Thyroid gland (tissue), 4 donors: ENCODE measurements around the gene TAB3. TPM values are rescaled to one million over a fixed set of nuclear protein-coding genes. Genes with fewer than 3 reads are reported as not detected.

Experiments used
- DNase-seq, 2 donors: peaks; one replicate each; pipeline ENCODE4 v3.0.0-alpha.2; 2019
- H3K27ac ChIP-seq, 3 donors: fragments of 200-600 bp; sonication (generic); 1 replicate in 2 of 3; 2 replicates in 1 of 3; pipeline ENCODE4 v1.5.1; 2016 to 2019; ENCODE audit warnings: mild to moderate bottlenecking in 1 of 3, moderate library complexity in 1 of 3
- H3K27me3 ChIP-seq: fragments of 200-600 bp; sonication (generic); one replicate; pipeline ENCODE4 v1.5.1; 2019
- H3K36me3 ChIP-seq, 2 donors: fragments of 200-600 bp; sonication (generic); one replicate each; pipeline ENCODE4 v1.5.1; 2016 to 2019
- H3K4me1 ChIP-seq, 2 donors: fragments of 200-600 bp; sonication (generic); one replicate each; pipeline ENCODE4 v1.5.1; 2017 to 2019
- H3K4me3 ChIP-seq, 3 donors: fragments of 200-600 bp; sonication (generic); replicated peaks in 1 of 3; 1 replicate in 2 of 3; 2 replicates in 1 of 3; pipeline ENCODE4 v1.5.1; 2016; ENCODE audit warnings: mild to moderate bottlenecking in 1 of 3
- H3K9me3 ChIP-seq: fragments of 200-600 bp; sonication (generic); one replicate; pipeline ENCODE4 v1.5.1; 2017
- CTCF ChIP-seq, 6 experiments: fragments of 200-600 bp in 3 of 6; fragments of 450-650 bp in 3 of 6; sonication (generic) in 3 of 6; IDR thresholded peaks; one replicate each; pipeline ENCODE4 v1.5.1; 2016 to 2019; ENCODE audit warnings: antibody characterized with exemption in 6 of 6, mild to moderate bottlenecking in 2 of 6, inconsistent platforms in 1 of 6, moderate library complexity in 1 of 6
- POLR2A ChIP-seq, 2 donors: fragments of 450-650 bp; IDR thresholded peaks; one replicate each; pipeline ENCODE4 v1.6.1; 2017; ENCODE audit warnings: antibody characterized with exemption in 2 of 2, mild to moderate bottlenecking in 2 of 2, moderate library complexity in 1 of 2
- WGBS, 2 donors: methylation state at CpG; one replicate each; pipeline ENCODE4 v1.1.5; 2017; 5-methylcytosine and 5-hydroxymethylcytosine counted together
- intact Hi-C: fragments of 100-400 bp; cut with DNase I; formaldehyde crosslinking; loops from one replicate; pipeline ENCODE4 v1.15.1; 2023
- total RNA-seq, 4 donors: library from RNA; depleted of rRNA; stranded (reverse); fragments of >200 nt; gene quantifications; one replicate each; pipeline ENCODE4 v1.2.3, GENCODE V29; 2016

Gene TAB3
- total RNA-seq, 4 donors from 2014 or later = 38.8 to 59.9 (median 46.6) TPM

DNA sequence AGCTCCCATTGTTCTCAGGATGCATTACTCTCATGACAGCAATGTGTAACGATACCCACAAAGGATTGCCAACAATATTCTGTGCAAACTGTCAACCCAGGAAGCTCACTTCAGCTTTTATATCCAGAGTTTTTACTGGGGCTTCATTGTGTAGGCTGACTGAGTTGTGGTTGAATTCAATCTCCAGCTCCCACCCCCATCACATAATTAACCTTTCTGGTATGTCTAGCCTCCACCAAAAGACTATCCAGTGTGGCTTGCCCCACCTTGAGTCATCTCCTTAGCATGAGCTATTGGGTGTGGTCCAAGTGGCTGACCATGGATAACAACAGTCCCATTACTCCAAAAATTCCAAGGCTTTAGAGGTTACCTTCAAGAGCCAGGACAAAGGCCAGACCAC is 17.7 kb upstream of the TAB3 start:
- intact Hi-C loops = no loop called here
- H3K27ac ChIP-seq = no peak overlapping the region
- 89 to 94% methylated on average over 1 of the region's 1 CpG for WGBS, 2 donors

DNA sequence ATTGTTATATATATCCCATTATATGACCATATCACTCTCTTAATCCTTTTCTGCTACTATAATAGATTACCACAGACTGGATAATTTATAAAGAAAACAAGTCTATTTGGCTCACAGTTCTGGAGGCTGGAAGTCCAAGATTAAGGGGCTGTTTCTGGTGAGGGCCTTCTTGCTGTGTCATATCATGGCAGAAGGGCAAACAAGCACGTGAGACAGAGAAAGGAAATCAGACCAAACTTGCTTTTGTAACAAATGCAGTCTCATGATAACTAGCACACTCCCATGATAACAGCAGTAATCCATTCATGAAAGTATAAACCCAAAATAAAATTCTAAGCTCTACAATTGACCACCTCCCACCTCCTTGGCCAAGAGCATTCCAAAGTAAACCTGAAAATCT is 16.3 kb upstream of the TAB3 start:
- no peak overlapping the region for H3K27ac ChIP-seq
- 67% methylated on average over 1 of the region's 1 CpG for WGBS, 2 donors
- TF ChIP-seq POLR2A (IDR thresholded peaks at IDR 0.05) (no peak), CTCF (IDR thresholded peaks at IDR 0.05) (no peak)

More for the DNA sequence above, 17.7 kb upstream of the TAB3 start:
- H3K4me1 ChIP-seq = no peaks in the 10 kb centered on the region
- no peaks in the 10 kb centered on the region for H3K27me3 ChIP-seq
- no peak overlapping the region for H3K4me3 ChIP-seq
- TF ChIP-seq POLR2A (IDR thresholded peaks at IDR 0.05) = no peak
- no peak for TF ChIP-seq CTCF (IDR thresholded peaks at IDR 0.05)
- DNase-seq = no peak
- no peaks in the 10 kb centered on the region for H3K36me3 ChIP-seq
- no peaks in the 10 kb centered on the region for H3K9me3 ChIP-seq

DNA sequence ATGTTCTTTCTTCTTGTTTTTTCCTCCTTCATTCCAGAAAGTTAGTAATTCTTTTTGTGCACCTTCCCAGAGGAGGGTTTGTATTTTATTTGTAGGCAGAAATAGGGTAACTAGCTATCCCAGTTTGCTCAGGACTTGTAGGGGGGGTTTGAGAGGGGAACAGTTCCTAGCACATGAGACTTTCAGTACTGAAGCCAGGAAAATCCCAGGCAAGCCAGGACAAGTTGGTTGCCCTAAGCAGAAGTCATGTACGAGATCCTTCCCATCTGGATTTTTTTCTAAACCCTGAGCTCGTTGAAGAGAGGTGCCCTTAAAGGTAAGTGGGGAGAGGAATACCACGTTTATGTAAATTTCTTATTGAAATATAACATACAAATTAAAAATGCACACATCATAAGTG is 15.6 kb upstream of the TAB3 start:
- H3K27me3 ChIP-seq = no peaks in the 10 kb centered on the region
- TF ChIP-seq CTCF (IDR thresholded peaks at IDR 0.05) (no peak), POLR2A (IDR thresholded peaks at IDR 0.05) (no peak)
- DNase-seq = no peak
- H3K36me3 ChIP-seq = no peaks in the 10 kb centered on the region
- intact Hi-C loops = no loop called here
- 42% methylated on average over 3 of the region's 3 CpGs for WGBS, 2 donors
- H3K4me3 ChIP-seq = no peak overlapping the region
- no peaks in the 10 kb centered on the region for H3K4me1 ChIP-seq
- H3K27ac ChIP-seq = no peak overlapping the region
- no peaks in the 10 kb centered on the region for H3K9me3 ChIP-seq

More for the DNA sequence above, 16.3 kb upstream of the TAB3 start:
- no peak for DNase-seq
- Histone ChIP-seq H3K4me1 (no peaks in the 10 kb centered on the region), H3K27me3 (no peaks in the 10 kb centered on the region), H3K36me3 (no peaks in the 10 kb centered on the region), H3K9me3 (no peaks in the 10 kb centered on the region), H3K4me3 (no peak overlapping the region)
- intact Hi-C loops = no loop called here

- intact Hi-C loops = no loop called here
These were observed 15.1 kb upstream of the TAB3 start for GRCh38 chrX:30904186-30904585.

DNA sequence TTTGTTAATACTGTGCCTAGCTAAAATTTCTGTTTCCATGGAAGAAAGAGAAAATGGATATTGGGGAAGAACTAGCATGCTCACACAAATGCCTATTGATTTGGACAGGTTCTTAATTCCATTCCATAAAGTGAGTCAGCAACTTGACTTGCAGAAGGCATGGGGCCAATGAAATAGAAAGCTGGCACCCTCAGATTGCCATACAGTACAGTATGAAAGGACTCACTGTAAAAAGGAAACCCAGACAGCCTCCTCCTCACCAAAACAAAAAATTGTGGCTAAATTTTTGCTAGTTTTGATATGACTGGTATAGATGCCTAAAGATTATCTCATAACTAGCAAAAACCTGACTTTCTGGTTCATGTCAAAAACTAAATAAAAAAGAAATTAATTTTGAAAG is 11.2 kb upstream of the TAB3 start:
- no peak overlapping the region for H3K4me3 ChIP-seq
- TF ChIP-seq POLR2A (IDR thresholded peaks at IDR 0.05) = no peak
- no peak for TF ChIP-seq CTCF (IDR thresholded peaks at IDR 0.05)
- H3K27me3 ChIP-seq = no peaks in the 10 kb centered on the region
- no peak overlapping the region for H3K27ac ChIP-seq
- H3K9me3 ChIP-seq = no peaks in the 10 kb centered on the region
- H3K36me3 ChIP-seq = no peaks in the 10 kb centered on the region
- intact Hi-C loops = no loop called here
- H3K4me1 ChIP-seq = no peaks in the 10 kb centered on the region
- no peak for DNase-seq

More at GRCh38 chrX:30904186-30904585, 15.1 kb upstream of the TAB3 start:
- 40 to 43% methylated on average over 5 of the region's 5 CpGs for WGBS, 2 donors
- Histone ChIP-seq H3K36me3 (no peaks in the 10 kb centered on the region), H3K27me3 (no peaks in the 10 kb centered on the region), H3K4me1 (no peaks in the 10 kb centered on the region), H3K4me3 (no peak overlapping the region), H3K27ac (no peak overlapping the region), H3K9me3 (no peaks in the 10 kb centered on the region)
- no peak for TF ChIP-seq CTCF (IDR thresholded peaks at IDR 0.05)
- TF ChIP-seq POLR2A (IDR thresholded peaks at IDR 0.05) = no peak
- DNase-seq = no peak
